Measurements from ENCODE around the gene HAGH. TPM values are rescaled to one million over a fixed set of nuclear protein-coding genes. Genes with fewer than 3 reads are reported as not detected.

Gene HAGH
- total RNA-seq, 1 experiment from 2014 or later = 48.1 TPM

- DNase-seq = no peak
- BruUV-seq (replicated peaks) = no TSS peak
- 0 out of 2 replicates have a peak, but pooled peaks cover under 1% of the 10 kb centered on the region for H3K4me1 ChIP-seq
- POLR2A ChIA-PET = no interaction called here
- no peaks in the 10 kb centered on the region for H3K27me3 ChIP-seq (replicated peaks; ENCODE audit: control insufficient read depth, insufficient read depth, low read length)
- Mint-ChIP-seq H3K36me3 (ENCODE audit: insufficient read depth, unreplicated experiment) (peaks cover 43% of the 10 kb centered on the region), H3K27ac (ENCODE audit: unreplicated experiment) (no peak overlapping the region), H3K4me3 (ENCODE audit: unreplicated experiment) (no peak overlapping the region), H3K9me3 (ENCODE audit: unreplicated experiment) (no peaks in the 10 kb centered on the region), H3K27me3 (ENCODE audit: insufficient read depth, unreplicated experiment) (no peaks in the 10 kb centered on the region), H3K4me1 (ENCODE audit: low read depth, unreplicated experiment) (peaks cover 4% of the 10 kb centered on the region)
- no peaks in the 10 kb centered on the region for H3K9me3 ChIP-seq
- TF ChIP-seq CTCF (IDR thresholded peaks at IDR 0.05; ENCODE audit: insufficient read depth in 1 of 2, low read depth in 1 of 2, low read length in 1 of 2, severe bottlenecking in 1 of 2, unreplicated experiment in 1 of 2) = no peak
- H3K36me3 ChIP-seq (ENCODE audit: control insufficient read depth, insufficient read depth, low read length) = peaks cover 2% of the 10 kb centered on the region; the same call in 1 of the 2 replicates
- CTCF ChIA-PET = no interaction called here
- intact Hi-C loops (cut with micrococcal nuclease; ENCODE audit: unreplicated experiment) = no loop called here
- H3K4me3 ChIP-seq (ENCODE audit: low read depth, low read length) = no peak overlapping the region
These were observed 40.2 kb downstream of the HAGH start for GRCh38 chr16:1786242-1787055.

- Mint-ChIP-seq H3K4me3 (ENCODE audit: unreplicated experiment) (no peak overlapping the region), H3K9me3 (ENCODE audit: unreplicated experiment) (no peaks in the 10 kb centered on the region), H3K27ac (ENCODE audit: unreplicated experiment) (no peak overlapping the region), H3K36me3 (ENCODE audit: insufficient read depth, unreplicated experiment) (peaks cover 49% of the 10 kb centered on the region), H3K27me3 (ENCODE audit: insufficient read depth, unreplicated experiment) (no peaks in the 10 kb centered on the region), H3K4me1 (ENCODE audit: low read depth, unreplicated experiment) (peaks cover 8% of the 10 kb centered on the region)
- no peaks in the 10 kb centered on the region for H3K27me3 ChIP-seq (replicated peaks; ENCODE audit: control insufficient read depth, insufficient read depth, low read length)
- CTCF ChIA-PET = no interaction called here
- intact Hi-C loops (cut with micrococcal nuclease; ENCODE audit: unreplicated experiment) = no loop called here
- DNase-seq = no peak
- POLR2A ChIA-PET = no interaction called here
- no TSS peak for BruUV-seq (replicated peaks)
- H3K4me3 ChIP-seq (ENCODE audit: low read depth, low read length) = no peak overlapping the region
- H3K4me1 ChIP-seq = peaks cover 7% of the 10 kb centered on the region; the same call in 1 of the 2 replicates
- peaks cover 2% of the 10 kb centered on the region; the same call in 1 of the 2 replicates for H3K36me3 ChIP-seq (ENCODE audit: control insufficient read depth, insufficient read depth, low read length)
- no peaks in the 10 kb centered on the region for H3K9me3 ChIP-seq
- no peak for TF ChIP-seq CTCF (IDR thresholded peaks at IDR 0.05; ENCODE audit: insufficient read depth in 1 of 2, low read depth in 1 of 2, low read length in 1 of 2, severe bottlenecking in 1 of 2, unreplicated experiment in 1 of 2)
These were observed 40.8 kb downstream of the HAGH start for GRCh38 chr16:1785846-1786170.

GRCh38 chr16:1784977-1785845, 41.4 kb downstream of the HAGH start:
- Mint-ChIP-seq H3K9me3 (ENCODE audit: unreplicated experiment) (no peaks in the 10 kb centered on the region), H3K4me3 (ENCODE audit: unreplicated experiment) (peak overlapping the region; percentile 29), H3K4me1 (ENCODE audit: low read depth, unreplicated experiment) (peaks cover 8% of the 10 kb centered on the region), H3K27me3 (ENCODE audit: insufficient read depth, unreplicated experiment) (no peaks in the 10 kb centered on the region), H3K36me3 (ENCODE audit: insufficient read depth, unreplicated experiment) (peaks cover 55% of the 10 kb centered on the region), H3K27ac (ENCODE audit: unreplicated experiment) (no peak overlapping the region)
- Histone ChIP-seq H3K27me3 (replicated peaks; ENCODE audit: control insufficient read depth, insufficient read depth, low read length) (no peaks in the 10 kb centered on the region), H3K36me3 (ENCODE audit: control insufficient read depth, insufficient read depth, low read length) (peaks cover 2% of the 10 kb centered on the region; the same call in 1 of the 2 replicates), H3K4me1 (peaks cover 7% of the 10 kb centered on the region), H3K4me3 (ENCODE audit: low read depth, low read length) (no peak overlapping the region), H3K9me3 (no peaks in the 10 kb centered on the region)
- no TSS peak for BruUV-seq (replicated peaks)
- POLR2A ChIA-PET = no interaction called here
- DNase-seq = no peak
- CTCF ChIA-PET = no interaction called here
- intact Hi-C loops (cut with micrococcal nuclease; ENCODE audit: unreplicated experiment) = loop anchor here (5.0 kb wide), 1 partner anchor 37 kb away; no protein-coding TSS in a partner anchor
- no peak for TF ChIP-seq CTCF (IDR thresholded peaks at IDR 0.05; ENCODE audit: insufficient read depth in 1 of 2, low read depth in 1 of 2, low read length in 1 of 2, severe bottlenecking in 1 of 2, unreplicated experiment in 1 of 2)

All from Caco-2 (cell line).